Glutamatergic neuron (in vitro differentiated cells): Measurements from ENCODE around the gene PRKG1. TPM values are rescaled to one million over a fixed set of nuclear protein-coding genes. Genes with fewer than 3 reads are reported as not detected.

Experiments used
- DNase-seq: peaks from one replicate; pipeline ENCODE4 v3.0.0; 2022
- H3K27ac Mint-ChIP-seq: one replicate; pipeline ENCODE4 v1.8.0; 2020; ENCODE audit warnings: mild to moderate bottlenecking, mixed read lengths, inconsistent platforms; ENCODE audit not compliant: unreplicated experiment
- H3K27me3 Mint-ChIP-seq: one replicate; pipeline ENCODE4 v1.8.0; 2020; ENCODE audit warnings: mild to moderate bottlenecking, moderate library complexity, mixed read lengths, inconsistent platforms; ENCODE audit not compliant: unreplicated experiment
- H3K36me3 Mint-ChIP-seq: one replicate; pipeline ENCODE4 v1.8.0; 2020; ENCODE audit warnings: mild to moderate bottlenecking, mixed read lengths, inconsistent platforms; ENCODE audit not compliant: unreplicated experiment
- H3K4me1 Mint-ChIP-seq: one replicate; pipeline ENCODE4 v1.8.0; 2020; ENCODE audit warnings: mild to moderate bottlenecking, low read depth, mixed read lengths, inconsistent platforms; ENCODE audit not compliant: unreplicated experiment
- H3K4me3 Mint-ChIP-seq: one replicate; pipeline ENCODE4 v1.8.0; 2020; ENCODE audit warnings: mild to moderate bottlenecking, mixed read lengths, inconsistent platforms; ENCODE audit not compliant: unreplicated experiment
- H3K9me3 Mint-ChIP-seq: one replicate; pipeline ENCODE4 v1.8.0; 2020; ENCODE audit warnings: mild to moderate bottlenecking, moderate library complexity, mixed read lengths, inconsistent platforms; ENCODE audit not compliant: unreplicated experiment
- total RNA-seq: library from RNA; stranded (reverse); fragmentation: NEBNext Ultra II Directional; extraction: Animal tissue kit (Norgen Biotek cat#: 25700); gene quantifications from one replicate; pipeline ENCODE4 v1.2.1, GENCODE V29; 2021; ENCODE audit not compliant: unreplicated experiment
- TF ChIP-seq, protein P1 (sequence below): fragments of 200-600 bp; sonication (generic); IDR thresholded peaks from one replicate; pipeline ENCODE4 v1.5.0; 2021; ENCODE audit not compliant: partially characterized antibody, unreplicated experiment

The PRKG1 gene
- total RNA-seq, 1 donor from 2014 or later, result 52.7 TPM

- peak; percentile 16 for DNase-seq
- Mint-ChIP-seq H3K36me3 (no peaks in the 10 kb centered on the region), H3K4me3 (no peak overlapping the region), H3K4me1 (no peaks in the 10 kb centered on the region), H3K27me3 (no peaks in the 10 kb centered on the region), H3K9me3 (no peaks in the 10 kb centered on the region), H3K27ac (no peak overlapping the region)
- TF ChIP-seq, protein P1, sequence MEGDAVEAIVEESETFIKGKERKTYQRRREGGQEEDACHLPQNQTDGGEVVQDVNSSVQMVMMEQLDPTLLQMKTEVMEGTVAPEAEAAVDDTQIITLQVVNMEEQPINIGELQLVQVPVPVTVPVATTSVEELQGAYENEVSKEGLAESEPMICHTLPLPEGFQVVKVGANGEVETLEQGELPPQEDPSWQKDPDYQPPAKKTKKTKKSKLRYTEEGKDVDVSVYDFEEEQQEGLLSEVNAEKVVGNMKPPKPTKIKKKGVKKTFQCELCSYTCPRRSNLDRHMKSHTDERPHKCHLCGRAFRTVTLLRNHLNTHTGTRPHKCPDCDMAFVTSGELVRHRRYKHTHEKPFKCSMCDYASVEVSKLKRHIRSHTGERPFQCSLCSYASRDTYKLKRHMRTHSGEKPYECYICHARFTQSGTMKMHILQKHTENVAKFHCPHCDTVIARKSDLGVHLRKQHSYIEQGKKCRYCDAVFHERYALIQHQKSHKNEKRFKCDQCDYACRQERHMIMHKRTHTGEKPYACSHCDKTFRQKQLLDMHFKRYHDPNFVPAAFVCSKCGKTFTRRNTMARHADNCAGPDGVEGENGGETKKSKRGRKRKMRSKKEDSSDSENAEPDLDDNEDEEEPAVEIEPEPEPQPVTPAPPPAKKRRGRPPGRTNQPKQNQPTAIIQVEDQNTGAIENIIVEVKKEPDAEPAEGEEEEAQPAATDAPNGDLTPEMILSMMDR, result no peak
These were observed 741.4 kb downstream of the PRKG1 start for GRCh38 chr10:51815723-51816122.

- TF ChIP-seq, protein P1, result no peak
- H3K9me3 Mint-ChIP-seq, result peaks cover 2% of the 10 kb centered on the region
- peaks cover 1% of the 10 kb centered on the region for H3K27me3 Mint-ChIP-seq
- H3K4me3 Mint-ChIP-seq, result no peak overlapping the region
- no peak overlapping the region for H3K27ac Mint-ChIP-seq
- H3K4me1 Mint-ChIP-seq, result peaks cover under 1% of the 10 kb centered on the region
- peaks cover 8% of the 10 kb centered on the region for H3K36me3 Mint-ChIP-seq
- DNase-seq, result no peak
These were observed 746.8 kb downstream of the PRKG1 start for GRCh38 chr10:51821045-51821444.

DNA sequence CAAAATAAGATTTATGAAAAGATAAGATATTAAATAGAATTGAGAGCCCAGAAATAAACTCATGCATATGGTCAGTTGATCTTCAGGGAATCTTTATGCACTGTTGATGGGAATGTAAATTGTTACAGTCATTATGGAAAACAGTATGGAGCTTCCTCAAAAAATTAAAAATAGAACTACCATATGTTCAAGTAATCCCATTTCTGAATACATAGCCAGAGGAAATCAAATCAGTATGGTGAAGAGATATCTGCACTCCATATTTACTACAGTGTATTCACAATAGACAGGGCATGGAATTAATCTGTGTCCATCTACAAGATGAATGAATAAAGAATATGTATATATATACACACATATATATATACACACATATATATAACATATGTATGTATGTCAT, 747.5 kb downstream of the PRKG1 start:
- Mint-ChIP-seq H3K36me3 (peaks cover 8% of the 10 kb centered on the region), H3K9me3 (peaks cover 2% of the 10 kb centered on the region), H3K4me1 (peaks cover 1% of the 10 kb centered on the region), H3K27ac (no peak overlapping the region), H3K4me3 (no peak overlapping the region), H3K27me3 (peaks cover 1% of the 10 kb centered on the region)
- TF ChIP-seq, protein P1, result no peak
- no peak for DNase-seq

GRCh38 chr10:51832652-51833383, 758.5 kb downstream of the PRKG1 start:
- no peak overlapping the region for H3K27ac Mint-ChIP-seq
- H3K27me3 Mint-ChIP-seq, result no peaks in the 10 kb centered on the region
- no peak for DNase-seq
- no peaks in the 10 kb centered on the region for H3K4me1 Mint-ChIP-seq
- H3K36me3 Mint-ChIP-seq, result peaks cover 7% of the 10 kb centered on the region
- H3K9me3 Mint-ChIP-seq, result peaks cover 2% of the 10 kb centered on the region
- TF ChIP-seq, protein P1, result no peak
- H3K4me3 Mint-ChIP-seq, result no peak overlapping the region

GRCh38 chr10:51834548-51834947, 760.3 kb downstream of the PRKG1 start:
- no peak for DNase-seq
- Mint-ChIP-seq H3K27ac (no peak overlapping the region), H3K9me3 (peaks cover 2% of the 10 kb centered on the region), H3K36me3 (peaks cover 7% of the 10 kb centered on the region), H3K27me3 (no peaks in the 10 kb centered on the region), H3K4me3 (no peak overlapping the region), H3K4me1 (peaks cover 3% of the 10 kb centered on the region)
- TF ChIP-seq, protein P1, result no peak
